ENCODE measurements around the gene CAND2.

CAND2 gene

DNA sequence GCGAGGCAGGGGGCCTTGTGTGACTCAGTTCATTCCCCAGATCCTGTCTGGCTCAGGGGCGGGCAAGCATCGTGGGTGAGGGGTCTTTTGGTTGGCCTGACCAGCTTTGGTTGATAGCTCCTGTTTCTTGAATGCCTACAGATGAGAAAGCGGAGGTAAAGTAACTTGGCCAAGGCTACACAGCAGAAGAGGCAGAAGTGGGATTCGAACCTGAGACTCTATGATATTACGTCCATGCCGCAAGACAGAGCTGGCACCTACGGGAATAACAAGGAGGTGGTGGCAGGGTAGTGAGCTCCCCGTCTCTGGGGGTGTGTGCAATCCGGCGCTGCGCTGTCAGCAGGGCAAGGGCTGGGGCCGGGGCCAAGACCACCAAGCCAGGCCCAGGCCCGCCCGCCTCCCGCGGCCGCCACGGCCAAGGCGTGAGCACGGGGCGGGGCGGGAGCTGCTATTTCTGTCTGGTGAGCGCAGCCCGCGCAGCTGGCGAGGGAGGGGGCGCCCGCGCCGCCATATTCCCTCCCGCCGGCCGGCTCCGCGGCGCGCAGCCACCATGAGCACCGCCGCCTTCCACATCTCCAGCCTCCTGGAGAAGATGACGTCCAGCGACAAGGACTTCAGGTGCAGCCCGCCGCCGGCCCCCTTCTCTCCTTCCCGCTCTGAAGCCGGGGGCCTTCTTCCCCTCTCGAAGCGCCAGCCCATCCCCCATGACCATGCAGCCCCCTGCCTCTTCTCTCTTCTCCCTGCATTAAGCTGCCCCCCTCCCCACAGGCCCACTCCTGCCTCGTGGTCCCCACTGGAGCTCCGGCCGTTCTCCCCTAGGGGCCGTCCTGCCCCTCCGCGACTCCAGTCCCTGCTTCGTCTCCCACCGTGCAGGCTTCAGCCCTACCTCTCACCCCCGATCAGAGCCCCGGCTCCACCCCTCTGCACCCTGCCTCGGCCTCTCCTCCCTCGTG is at the start of gene CAND2:
Gene CAND2, plus strand, starts transcription at position 510 of the 953 bp plus-strand sequence. Its CDS starts 41 bp downstream, at position 551.
- peak; percentile 43 for DNase-seq

- no peak for DNase-seq
These were observed 48.0 kb upstream of the CAND2 start for GRCh38 chr3:12748477-12748876.

DNA sequence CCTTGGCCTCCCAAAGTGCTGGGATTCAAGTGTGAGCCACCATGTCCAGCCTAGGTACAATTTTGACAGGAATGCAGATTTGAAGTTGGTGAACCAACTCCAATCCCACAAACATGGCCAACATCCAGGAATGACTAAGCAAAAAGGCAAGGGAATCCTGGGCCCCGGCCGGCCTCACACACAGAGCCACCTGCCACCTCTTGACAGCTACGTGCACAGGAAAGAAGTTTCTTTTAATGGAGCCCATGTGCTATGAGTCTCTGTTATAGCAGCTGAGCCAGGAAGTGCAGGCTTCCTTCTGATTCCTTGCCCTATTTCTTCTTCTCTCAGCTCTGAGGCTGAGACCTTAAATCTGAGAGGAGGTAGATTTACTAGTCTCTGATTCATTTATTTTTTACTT is 46.3 kb upstream of the CAND2 start:
- DNase-seq: no peak

DNA sequence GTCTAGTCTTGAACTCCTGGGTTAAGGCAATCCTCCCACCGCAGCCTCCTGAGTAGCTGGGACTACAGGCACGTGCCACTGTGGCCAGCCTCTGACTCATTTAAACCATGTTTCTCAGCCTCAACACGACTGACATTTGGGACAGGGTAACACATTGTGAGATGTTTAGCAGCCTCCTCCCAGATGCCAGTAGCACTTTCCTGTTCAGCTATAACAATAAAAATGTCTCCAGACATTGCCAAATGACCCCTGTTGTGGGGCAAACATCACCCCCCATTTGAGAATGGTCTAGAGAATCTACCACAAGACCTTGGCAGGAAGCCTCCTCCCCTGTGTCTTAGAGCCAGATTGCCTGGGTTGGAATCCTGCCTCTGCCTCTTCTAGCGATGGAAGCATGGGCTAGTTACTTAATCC is 45.8 kb upstream of the CAND2 start:
- DNase-seq: no peak

DNA sequence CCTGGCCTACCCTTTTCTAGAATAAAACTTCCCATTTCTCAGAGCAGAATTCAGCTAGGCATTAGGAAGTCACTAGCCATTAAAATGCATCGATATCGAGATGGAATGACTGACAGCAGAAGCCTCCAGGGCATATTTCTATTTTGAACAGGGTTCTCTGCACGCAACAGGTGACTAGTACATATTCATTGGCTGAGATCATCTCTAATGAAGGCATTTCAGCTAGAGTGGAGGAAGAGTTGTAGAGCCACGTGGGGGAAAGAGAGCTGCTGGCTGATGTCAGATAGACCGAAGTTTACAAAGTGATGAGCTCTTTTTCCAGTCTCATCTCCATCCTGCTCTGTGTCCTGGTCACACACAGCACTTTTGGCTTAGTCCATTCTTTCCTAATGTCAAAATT is 44.9 kb upstream of the CAND2 start:
- DNase-seq: no peak

GRCh38 chr3:12752102-12752501 is 44.4 kb upstream of the CAND2 start:
- DNase-seq: no peak

DNA sequence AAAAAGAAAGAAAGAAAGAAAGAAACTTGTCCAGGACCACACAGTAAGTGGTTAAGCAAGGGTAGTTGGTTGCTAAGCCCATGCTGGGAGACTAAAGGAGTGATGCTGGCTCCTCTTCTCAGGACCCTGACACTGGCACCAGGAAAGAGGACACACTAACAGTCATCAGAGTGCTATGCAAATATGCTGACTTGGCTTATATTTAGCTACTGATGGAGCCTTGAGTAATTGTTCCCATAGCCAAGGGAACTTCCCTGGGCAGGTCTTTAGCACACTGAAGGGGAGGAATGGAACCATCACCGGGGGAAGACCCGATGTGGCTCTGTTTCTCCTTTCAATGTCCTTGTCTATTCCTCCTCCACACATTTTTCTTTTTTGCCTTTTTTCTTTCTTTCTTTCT is 43.7 kb upstream of the CAND2 start:
- DNase-seq: no peak

GRCh38 chr3:12753275-12754028 is 43.0 kb upstream of the CAND2 start:
- no peak for DNase-seq

GRCh38 chr3:12754313-12754712 is 42.2 kb upstream of the CAND2 start:
- DNase-seq: no peak

- peak; percentile 75 for DNase-seq
These were observed 40.7 kb upstream of the CAND2 start for GRCh38 chr3:12755754-12756153.

GRCh38 chr3:12756175-12756574 is 40.3 kb upstream of the CAND2 start:
- DNase-seq: no peak

DNA sequence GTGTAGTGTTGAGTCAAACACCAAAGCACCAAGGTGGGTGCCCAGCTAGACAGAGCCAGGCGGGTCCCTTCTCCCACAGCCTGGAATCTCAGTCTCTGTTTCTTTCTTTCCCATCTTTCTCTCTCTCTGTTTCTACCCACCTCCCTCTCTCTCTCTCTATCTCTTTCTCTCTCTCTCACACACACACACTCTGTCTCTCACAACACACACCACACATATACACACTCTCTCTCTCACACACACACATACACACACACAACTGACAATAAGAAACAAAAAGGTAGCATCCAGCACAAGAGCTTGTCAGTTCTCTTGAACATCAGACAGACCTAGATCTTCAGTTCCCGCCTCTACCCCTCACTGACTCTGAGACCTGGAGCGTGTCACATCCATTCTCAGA is 39.8 kb upstream of the CAND2 start:
- DNase-seq: no peak

GRCh38 chr3:12758025-12758781 is 38.3 kb upstream of the CAND2 start:
- DNase-seq: peak; percentile 29

DNA sequence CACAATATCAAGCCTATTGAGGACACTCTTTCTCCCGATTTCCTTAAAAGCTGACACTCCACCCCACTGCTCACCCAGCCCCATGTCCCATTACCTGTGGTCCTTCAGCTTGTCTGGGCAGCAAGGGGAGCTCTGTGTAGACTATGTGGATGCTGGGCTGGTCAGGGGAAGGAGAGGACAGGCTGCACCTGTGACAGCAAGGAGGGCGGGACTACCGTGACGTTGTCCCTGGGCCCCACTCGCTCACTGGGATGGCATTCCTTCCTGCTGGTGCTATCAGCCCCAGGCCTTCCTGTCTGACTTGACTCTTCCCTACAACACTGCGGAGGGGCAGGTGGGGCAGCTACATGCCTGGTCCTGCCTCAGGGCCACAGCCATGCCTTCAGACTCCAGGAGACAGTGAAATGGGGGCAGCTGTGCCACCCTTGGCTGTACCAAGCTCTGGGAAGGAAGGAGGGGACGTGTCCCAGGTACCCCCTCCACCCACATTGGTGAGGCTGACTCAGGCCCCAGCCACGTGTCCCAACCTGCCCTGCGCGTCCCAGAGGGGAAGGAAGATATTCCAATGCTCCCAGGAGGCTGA is 37.3 kb upstream of the CAND2 start, which contains the start of gene TMEM40:
Gene TMEM40, minus strand, starts transcription at position 163 of the 583 bp plus-strand sequence. CDS start 9,427 bp downstream, outside the sequence.
- DNase-seq: no peak

DNA sequence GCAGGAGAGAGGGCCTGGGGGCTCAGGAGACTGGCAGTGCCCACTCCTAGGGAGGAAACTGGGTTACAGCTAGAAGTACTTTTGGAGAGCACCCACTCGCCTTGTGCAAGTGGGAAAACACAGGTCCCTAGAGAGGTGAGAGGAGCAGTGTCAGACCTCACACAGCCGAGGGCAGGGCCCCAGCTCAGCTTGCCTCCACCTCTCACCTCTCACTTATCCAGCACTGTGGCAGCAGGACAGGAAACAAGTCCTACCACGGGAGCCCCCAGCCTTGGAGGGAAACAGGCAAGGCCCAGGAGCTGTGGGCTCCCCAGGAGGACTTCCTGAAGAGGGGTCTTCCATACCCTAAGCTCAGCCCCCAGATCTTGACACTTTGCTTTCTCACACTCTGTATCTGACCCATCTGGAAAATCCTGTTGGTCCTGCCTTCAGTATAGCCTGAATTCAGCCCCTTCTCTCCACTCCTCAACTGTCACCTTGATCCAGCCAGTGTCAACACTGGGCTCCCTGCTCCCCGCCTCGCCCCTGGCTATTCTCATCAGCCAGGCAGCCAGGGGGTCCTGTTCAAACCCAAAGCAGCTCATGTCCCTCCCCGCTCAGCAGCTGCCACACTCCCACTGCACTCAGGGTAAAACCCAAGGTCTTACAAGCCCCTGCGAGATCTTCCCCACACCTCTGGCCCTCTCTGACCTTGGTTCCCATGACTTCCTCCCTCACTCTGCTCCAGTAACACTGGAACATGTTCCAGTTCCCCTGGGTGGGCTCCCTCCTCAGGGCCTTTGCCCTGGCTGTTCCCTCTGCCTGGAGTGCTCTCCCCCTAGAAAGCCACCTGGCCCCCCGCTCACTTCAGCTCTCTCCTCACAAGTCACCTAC is 36.6 kb upstream of the CAND2 start:
- DNase-seq: no peak

GRCh38 chr3:12764171-12764776 is 32.2 kb upstream of the CAND2 start:
- no peak for DNase-seq

- DNase-seq: no peak
These were observed 29.9 kb upstream of the CAND2 start for GRCh38 chr3:12766541-12766940.

DNA sequence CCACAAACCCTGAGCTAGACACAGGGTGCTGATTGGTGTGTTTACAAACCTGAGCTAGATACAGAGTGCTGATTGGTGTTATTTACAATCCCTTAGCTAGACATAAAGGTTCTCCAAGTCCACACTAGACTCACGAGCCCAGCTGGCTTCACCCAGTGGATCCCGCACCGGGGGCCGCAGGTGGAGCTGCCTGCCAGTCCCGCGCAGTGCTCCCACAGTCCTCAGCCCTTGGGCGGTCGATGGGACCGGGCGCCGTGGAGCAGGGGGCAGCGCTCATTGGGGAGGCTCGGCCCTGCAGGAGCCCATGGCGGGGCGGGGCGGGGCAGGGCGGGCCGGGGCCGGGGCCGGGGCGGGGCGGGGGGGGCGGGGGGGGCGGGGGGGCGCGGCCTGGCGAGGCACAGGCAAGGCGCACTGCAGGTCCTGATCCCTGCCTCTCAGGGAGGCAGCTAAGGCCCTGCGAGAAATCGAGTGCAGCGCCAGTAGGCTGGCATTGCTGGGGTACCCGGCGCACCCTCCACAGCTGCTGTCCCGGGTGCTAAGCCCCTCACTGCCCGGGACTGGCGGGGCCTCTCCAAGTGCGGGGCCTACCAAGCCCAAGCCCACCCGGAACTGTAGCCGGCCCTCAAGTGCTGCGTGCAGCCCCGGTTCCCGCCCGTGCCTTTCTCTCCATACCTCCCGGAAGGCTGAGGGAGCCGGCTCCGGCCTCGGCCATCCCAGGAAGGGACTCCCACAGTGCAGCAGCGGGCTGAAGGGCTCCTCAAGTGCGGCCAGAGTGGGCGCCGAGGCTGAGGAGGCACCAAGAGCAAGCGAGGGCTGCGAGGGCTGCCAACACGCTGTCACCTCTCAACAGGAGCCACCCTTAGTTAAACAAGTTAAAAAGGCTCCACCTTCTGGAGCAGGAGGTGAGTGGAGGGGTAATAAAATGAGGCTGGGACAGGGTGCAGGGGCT is 27.6 kb upstream of the CAND2 start:
- no peak for DNase-seq

DNA sequence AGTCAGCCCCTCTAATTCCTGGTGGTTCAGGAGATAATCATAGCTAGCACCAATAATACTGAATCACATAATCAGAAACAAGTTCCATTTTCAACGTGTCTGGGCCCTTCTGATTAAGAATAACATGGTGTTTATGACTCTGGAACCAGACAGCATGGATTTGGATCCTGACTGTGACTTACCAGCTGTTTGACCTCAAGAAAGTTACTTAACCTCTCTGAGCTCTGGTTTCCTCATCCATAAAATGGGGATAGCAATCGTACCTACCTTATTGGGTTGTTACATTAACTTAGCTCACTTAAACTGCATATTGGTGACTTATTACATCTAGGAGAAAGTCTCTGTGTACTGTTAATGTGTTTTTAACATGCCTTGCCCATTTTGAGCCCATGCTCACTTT is 26.7 kb upstream of the CAND2 start:
- no peak for DNase-seq

DNA sequence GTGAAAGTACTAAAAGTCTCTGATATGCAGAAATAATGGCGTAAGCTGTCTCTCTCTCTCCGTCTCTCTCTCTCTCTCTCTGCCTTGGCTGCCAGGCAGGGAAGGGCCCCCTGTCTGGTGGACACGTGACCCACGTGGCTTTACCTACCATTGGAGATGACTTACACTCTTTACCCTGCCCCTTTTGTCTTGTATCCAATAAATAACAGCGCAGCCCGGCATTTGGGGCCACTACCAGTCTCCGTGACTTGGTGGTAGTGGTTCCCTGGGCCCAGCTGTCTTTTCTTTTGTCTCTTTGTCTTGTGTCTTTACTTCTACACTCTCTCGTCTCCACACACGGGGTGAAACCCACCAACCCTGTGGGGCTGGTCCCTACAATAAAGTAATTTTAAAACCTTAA is 25.2 kb upstream of the CAND2 start:
- DNase-seq: no peak

Measured in hematopoietic multipotent progenitor cell treated with erythropoietin and hydrocortisone succinate and interleukin-3 and kit ligand, for 8 days (in vitro differentiated cells).